ENCODE results near the gene GAB1. TPM values are rescaled to one million over a fixed set of nuclear protein-coding genes. Genes with fewer than 3 reads are reported as not detected.

The GAB1 gene
- total and polyA plus RNA-seq, 2 of the 8 experiments (the other 6 are each of a cell fraction or from before 2014, with no cell fraction given), result 6.8 to 21.3 TPM

GRCh38 chr4:143302536-143302935 lies 34.1 kb upstream of the GAB1 start:
- Histone ChIP-seq H4K5ac (ENCODE audit: insufficient read length, low read depth, low read length) (no peak overlapping the region), H3K4me3 (ENCODE audit: extremely low read depth in 1 of 4, insufficient read depth in 2 of 4, low read depth in 3 of 4, low read length in 4 of 4) (no peak overlapping the region), H3K4me2 (ENCODE audit: insufficient read depth in 1 of 2, low read depth in 2 of 2, low read length in 2 of 2) (no peak overlapping the region), H4K91ac (replicated peaks; ENCODE audit: insufficient read length, low read length) (no peak overlapping the region), H3K18ac (ENCODE audit: extremely low read depth, low read length) (no peak overlapping the region), H2BK15ac (ENCODE audit: low read length) (no peak overlapping the region), H3K79me1 (ENCODE audit: low read depth, low read length) (no peaks in the 10 kb centered on the region), H4K20me1 (replicated peaks in 1 of 2; ENCODE audit: control insufficient read depth in 1 of 2, insufficient read depth in 2 of 2, low read length in 2 of 2) (no peaks in the 10 kb centered on the region), H2BK12ac (ENCODE audit: low read depth, low read length) (no peak overlapping the region), H3K23me2 (ENCODE audit: low read depth, low read length) (no peaks in the 10 kb centered on the region), H2BK120ac (replicated peaks; ENCODE audit: low read depth, low read length) (no peak overlapping the region), H2AFZ (ENCODE audit: low read length) (no peak overlapping the region), H4K8ac (ENCODE audit: extremely low read depth, insufficient read depth, low read length) (no peak overlapping the region), H3K36me3 (ENCODE audit: control insufficient read depth in 2 of 4, insufficient read depth in 4 of 4, low read length in 3 of 4) (no peaks in the 10 kb centered on the region), H2BK5ac (ENCODE audit: low read depth, low read length) (no peak overlapping the region), H3K27me3 (replicated peaks in 1 of 4; ENCODE audit: control insufficient read depth in 3 of 4, extremely low read depth in 1 of 4, insufficient read depth in 3 of 4, low read length in 3 of 4) (no peaks in the 10 kb centered on the region), H3K56ac (replicated peaks; ENCODE audit: insufficient read length, low read depth, low read length) (no peak overlapping the region), H2BK20ac (ENCODE audit: low read length) (no peak overlapping the region), H3K9me3 (ENCODE audit: insufficient read depth in 2 of 2, low read depth in 1 of 2, low read length in 1 of 2) (no peaks in the 10 kb centered on the region), H3K4ac (replicated peaks; ENCODE audit: insufficient read length, low read depth, low read length) (no peak overlapping the region), H3K4me1 (replicated peaks in 1 of 4; ENCODE audit: control insufficient read depth in 3 of 4, insufficient read depth in 4 of 4, low read length in 3 of 4) (no peaks in the 10 kb centered on the region), H3K27ac (ENCODE audit: low read depth, low read length) (no peak overlapping the region), H3K9ac (replicated peaks in 1 of 4; ENCODE audit: extremely low read depth in 1 of 4, low read depth in 3 of 4, low read length in 3 of 4) (no peak overlapping the region), H3K14ac (ENCODE audit: insufficient read length) (no peak overlapping the region), H3K79me2 (ENCODE audit: control insufficient read depth in 1 of 2, insufficient read depth in 2 of 2, low read length in 2 of 2) (no peaks in the 10 kb centered on the region), H2AK5ac (ENCODE audit: low read depth, low read length) (no peak overlapping the region), H3K23ac (ENCODE audit: insufficient read length) (no peak overlapping the region)
- CTCF ChIA-PET (ENCODE audit: partially characterized antibody), result no interaction called here
- POLR2A ChIA-PET (ENCODE audit: partially characterized antibody), result no interaction called here
- FAIRE-seq (no peak), DNase-seq (ENCODE audit: low read depth in 1 of 2, low spot score in 2 of 2) (no peak)
- TF ChIP-seq MAFK (IDR thresholded peaks at IDR 0.05; ENCODE audit: low read depth, low read length) (peak; percentile 31; the same call in 1 of the 2 replicates), JUN (IDR thresholded peaks at IDR 0.05; ENCODE audit: low read depth, low read length) (no peak)
- WGBS, 2 experiments (ENCODE audit: extremely low coverage in 1 of 2, insufficient coverage in 1 of 2, insufficient read length in 1 of 2, insufficient replicate concordance in 2 of 2, low coverage in 1 of 2, low lambda C conversion rate in 2 of 2, missing lambda C conversion rate in 1 of 2), result 56% methylated on average over 1 of the region's 1 CpG; no CpG with 5 or more reads in 1 of the 2 experiments
